H9 (cell line): Measurements from ENCODE around the gene TMEM242. TPM values are rescaled to one million over a fixed set of nuclear protein-coding genes. Genes with fewer than 3 reads are reported as not detected.

ENCODE experiments used
- DNase-seq: peaks from one replicate; pipeline ENCODE4 v3.0.0-alpha.2; 2017
- H2AFZ ChIP-seq: one replicate; pipeline ENCODE4 v1.6.1; 2013; ENCODE audit warnings: mild to moderate bottlenecking, low read length, control low read depth, moderate library complexity
- H2AK5ac ChIP-seq: 2 replicates; pipeline ENCODE4 v1.6.1; 2013; ENCODE audit warnings: low read length, control low read depth, mixed read lengths; ENCODE audit not compliant: insufficient read length
- H2BK120ac ChIP-seq: one replicate; pipeline ENCODE4 v1.6.1; 2013; ENCODE audit warnings: low read depth, mild to moderate bottlenecking, low read length, control low read depth, inconsistent platforms; ENCODE audit not compliant: poor library complexity, severe bottlenecking
- H2BK12ac ChIP-seq: 2 replicates; pipeline ENCODE4 v1.6.1; 2013; ENCODE audit warnings: low read length, control low read depth, mixed read lengths, low read depth; ENCODE audit not compliant: insufficient read length
- H2BK15ac ChIP-seq: 2 replicates; pipeline ENCODE4 v1.6.1; 2013; ENCODE audit warnings: low read depth, low read length, control low read depth
- H2BK20ac ChIP-seq: one replicate; pipeline ENCODE4 v1.6.1; 2013; ENCODE audit warnings: low read depth, mild to moderate bottlenecking, low read length, control low read depth, inconsistent platforms; ENCODE audit not compliant: poor library complexity, severe bottlenecking
- H2BK5ac ChIP-seq: 2 replicates; pipeline ENCODE4 v1.6.1; 2013; ENCODE audit warnings: low read length, control low read depth, mixed read lengths; ENCODE audit not compliant: insufficient read length
- H3K14ac ChIP-seq: 2 replicates; pipeline ENCODE4 v1.6.1; 2013; ENCODE audit warnings: low read length, control low read depth; ENCODE audit not compliant: insufficient read depth
- H3K18ac ChIP-seq: 2 replicates; pipeline ENCODE4 v1.6.1; 2013; ENCODE audit warnings: low read depth, mild to moderate bottlenecking, mixed read lengths, low read length, control low read depth; ENCODE audit not compliant: insufficient read length
- H3K23ac ChIP-seq: 2 replicates; pipeline ENCODE4 v1.6.1; 2013; ENCODE audit warnings: low read length, control low read depth, mixed read lengths, low read depth; ENCODE audit not compliant: insufficient read length
- H3K23me2 ChIP-seq: 2 replicates; pipeline ENCODE4 v1.6.1; 2013; ENCODE audit warnings: low read depth, mild to moderate bottlenecking, mixed read lengths, low read length, control low read depth; ENCODE audit not compliant: insufficient read length, poor library complexity, severe bottlenecking
- H3K27ac ChIP-seq: 2 replicates; pipeline ENCODE4 v1.5.1; 2013; ENCODE audit warnings: low read length, control low read depth, mixed read lengths, low read depth; ENCODE audit not compliant: insufficient read length
- H3K27me3 ChIP-seq: 2 replicates; pipeline ENCODE4 v1.6.1; 2013; ENCODE audit warnings: low read length, control low read depth, inconsistent platforms; ENCODE audit not compliant: insufficient read depth
- H3K4ac ChIP-seq: 2 replicates; pipeline ENCODE4 v1.6.1; 2013; ENCODE audit warnings: low read depth, mild to moderate bottlenecking, control low read depth, inconsistent platforms, low read length, moderate library complexity
- H3K4me1 ChIP-seq: 2 replicates; pipeline ENCODE4 v1.6.1; 2013; ENCODE audit warnings: low read length, control low read depth, inconsistent platforms; ENCODE audit not compliant: insufficient read depth
- H3K4me2 ChIP-seq: 2 replicates; pipeline ENCODE4 v1.6.1; 2013; ENCODE audit warnings: low read length, control low read depth, mixed read lengths; ENCODE audit not compliant: insufficient read length, insufficient read depth
- H3K56ac ChIP-seq: 2 replicates; pipeline ENCODE4 v1.6.1; 2013; ENCODE audit warnings: low read depth, mild to moderate bottlenecking, mixed read lengths, low read length, control low read depth; ENCODE audit not compliant: insufficient read length
- H3K79me1 ChIP-seq: 2 replicates; pipeline ENCODE4 v1.6.1; 2013; ENCODE audit warnings: low read depth, mild to moderate bottlenecking, moderate library complexity, low read length, control low read depth, inconsistent platforms; ENCODE audit not compliant: insufficient read depth, poor library complexity, severe bottlenecking
- H3K79me2 ChIP-seq: 2 replicates; pipeline ENCODE4 v1.6.1; 2013; ENCODE audit warnings: low read length, control low read depth, inconsistent platforms; ENCODE audit not compliant: insufficient read depth
- H3K9ac ChIP-seq: 2 replicates; pipeline ENCODE4 v1.6.1; 2013; ENCODE audit warnings: low read length, control low read depth, mixed read lengths; ENCODE audit not compliant: insufficient read length; ENCODE audit errors: extremely low read depth
- H3K9me3 ChIP-seq: one replicate; pipeline ENCODE4 v1.6.1; 2013; ENCODE audit warnings: low read depth, low read length, inconsistent platforms; ENCODE audit not compliant: control insufficient read depth
- H3T11ph ChIP-seq: one replicate; pipeline ENCODE4 v1.6.1; 2013; ENCODE audit warnings: mild to moderate bottlenecking, low read length, control low read depth, inconsistent platforms
- H4K20me1 ChIP-seq: one replicate; pipeline ENCODE4 v1.6.1; 2013; ENCODE audit not compliant: control insufficient read depth, insufficient read length, insufficient read depth
- H4K5ac ChIP-seq: 2 replicates; pipeline ENCODE4 v1.6.1; 2013; ENCODE audit warnings: low read depth, mild to moderate bottlenecking, mixed read lengths, low read length, control low read depth; ENCODE audit not compliant: insufficient read length
- H4K8ac ChIP-seq: replicated peaks from 2 replicates; pipeline ENCODE4 v1.6.1; 2013; ENCODE audit warnings: low read length, control low read depth, mixed read lengths, low read depth; ENCODE audit not compliant: insufficient read length
- H4K91ac ChIP-seq: 2 replicates; pipeline ENCODE4 v1.6.1; 2013; ENCODE audit warnings: low read depth, mild to moderate bottlenecking, moderate library complexity, mixed read lengths, low read length, control low read depth; ENCODE audit not compliant: insufficient read length
- H3K27ac Mint-ChIP-seq, 3 experiments: 2 replicates in 2 of 3; 3 replicates in 1 of 3; pipeline ENCODE4 v1.8.0; 2020 to 2021; ENCODE audit warnings: mixed read lengths in 3 of 3, mild to moderate bottlenecking in 1 of 3, moderate library complexity in 1 of 3
- H3K27me3 Mint-ChIP-seq: 2 replicates; pipeline ENCODE4 v1.8.0; 2021; ENCODE audit warnings: low read depth, mild to moderate bottlenecking, moderate library complexity, mixed read lengths
- H3K36me3 Mint-ChIP-seq, 3 experiments: 2 replicates in 2 of 3; 3 replicates in 1 of 3; pipeline ENCODE4 v1.8.0; 2020 to 2021; ENCODE audit warnings: low read depth in 3 of 3, mixed read lengths in 3 of 3; ENCODE audit not compliant: insufficient read depth in 1 of 3
- H3K4me1 Mint-ChIP-seq, 2 experiments: 2 replicates each; pipeline ENCODE4 v1.8.0; 2020; ENCODE audit warnings: mixed read lengths in 2 of 2
- H3K4me3 Mint-ChIP-seq, 2 experiments: 2 replicates in 1 of 2; 3 replicates in 1 of 2; pipeline ENCODE4 v1.8.0; 2020 to 2021; ENCODE audit warnings: mild to moderate bottlenecking in 2 of 2, mixed read lengths in 2 of 2, moderate library complexity in 1 of 2
- H3K9me3 Mint-ChIP-seq, 2 experiments: 2 replicates in 1 of 2; 3 replicates in 1 of 2; pipeline ENCODE4 v1.8.0; 2020; ENCODE audit warnings: mild to moderate bottlenecking in 2 of 2, mixed read lengths in 2 of 2, moderate library complexity in 1 of 2
- CTCF ChIP-seq: fragments of 200-600 bp; sonication (generic); conservative IDR thresholded peaks from 3 replicates; pipeline ENCODE4 v1.8.0; 2021; ENCODE audit warnings: antibody characterized with exemption, mild to moderate bottlenecking
- WGBS: extraction: QIAGEN DNeasy Blood & Tissue Kit; methylation state at CpG from one replicate; pipeline ENCODE4 v1.1.7; 2013; ENCODE audit warnings: missing lambda C conversion rate, low lambda C conversion rate, mixed read lengths; ENCODE audit not compliant: insufficient read length; ENCODE audit errors: extremely low coverage; 5-methylcytosine and 5-hydroxymethylcytosine counted together
- total RNA-seq: library from RNA; stranded (reverse); gene quantifications from 2 replicates; pipeline ENCODE4 v1.2.1, GENCODE V29; 2021

Gene TMEM242
- total RNA-seq, 1 experiment from 2014 or later: 10.5 TPM

- Histone ChIP-seq H3K27ac (no peak overlapping the region), H4K5ac (no peak overlapping the region), H4K20me1 (no peaks in the 10 kb centered on the region), H3K14ac (no peak overlapping the region), H3K27me3 (no peaks in the 10 kb centered on the region), H2AK5ac (no peak overlapping the region), H4K91ac (no peak overlapping the region), H3K4me2 (no peak overlapping the region), H2BK12ac (no peak overlapping the region), H4K8ac (no peak overlapping the region), H3K23ac (no peak overlapping the region), H3K9me3 (no peaks in the 10 kb centered on the region), H3K4me1 (0 out of 2 replicates have a peak, but pooled peaks cover 2% of the 10 kb centered on the region), H2BK20ac (no peak overlapping the region), H3K56ac (no peak overlapping the region), H3K23me2 (no peaks in the 10 kb centered on the region), H3K18ac (no peak overlapping the region), H2BK15ac (no peak overlapping the region), H2AFZ (no peak overlapping the region), H3T11ph (no peak overlapping the region), H2BK5ac (no peak overlapping the region), H3K79me1 (no peaks in the 10 kb centered on the region), H3K4ac (no peak overlapping the region), H3K9ac (no peak overlapping the region), H3K79me2 (no peaks in the 10 kb centered on the region), H2BK120ac (no peak overlapping the region)
- Mint-ChIP-seq H3K9me3 (no peaks in the 10 kb centered on the region), H3K27ac (no peak overlapping the region; a peak in 1 of 7 replicates), H3K4me3 (no peak overlapping the region), H3K36me3 (peaks cover 0 to 10% (median 4%) of the 10 kb centered on the region in 3 experiments; a peak in 5 of 7 replicates), H3K4me1 (peaks cover 14 to 32% of the 10 kb centered on the region in 2 experiments), H3K27me3 (peaks cover 2% of the 10 kb centered on the region; the same call in 1 of the 2 replicates)
- DNase-seq: no peak
- WGBS: no CpG with 5 or more reads among the region's 9 CpGs
- no peak for TF ChIP-seq CTCF
Observed at GRCh38 chr6:157288575-157288974, 34.7 kb downstream of the TMEM242 start.
